HG03175 (cell line): ENCODE results near the gene SLC44A5.
"Not testable (repeated sequence)": the region's sequence is repeated elsewhere in the genome, so short reads cannot be mapped to it uniquely, and the experiment has no call there.

Source experiments
- ATAC-seq: cut with Tn5 transposase; IDR thresholded peaks from one replicate; pipeline ENCODE4 v1.9.1; 2021; ENCODE audit warnings: mild to moderate bottlenecking, moderate library complexity; ENCODE audit not compliant: unreplicated experiment

The SLC44A5 gene

DNA sequence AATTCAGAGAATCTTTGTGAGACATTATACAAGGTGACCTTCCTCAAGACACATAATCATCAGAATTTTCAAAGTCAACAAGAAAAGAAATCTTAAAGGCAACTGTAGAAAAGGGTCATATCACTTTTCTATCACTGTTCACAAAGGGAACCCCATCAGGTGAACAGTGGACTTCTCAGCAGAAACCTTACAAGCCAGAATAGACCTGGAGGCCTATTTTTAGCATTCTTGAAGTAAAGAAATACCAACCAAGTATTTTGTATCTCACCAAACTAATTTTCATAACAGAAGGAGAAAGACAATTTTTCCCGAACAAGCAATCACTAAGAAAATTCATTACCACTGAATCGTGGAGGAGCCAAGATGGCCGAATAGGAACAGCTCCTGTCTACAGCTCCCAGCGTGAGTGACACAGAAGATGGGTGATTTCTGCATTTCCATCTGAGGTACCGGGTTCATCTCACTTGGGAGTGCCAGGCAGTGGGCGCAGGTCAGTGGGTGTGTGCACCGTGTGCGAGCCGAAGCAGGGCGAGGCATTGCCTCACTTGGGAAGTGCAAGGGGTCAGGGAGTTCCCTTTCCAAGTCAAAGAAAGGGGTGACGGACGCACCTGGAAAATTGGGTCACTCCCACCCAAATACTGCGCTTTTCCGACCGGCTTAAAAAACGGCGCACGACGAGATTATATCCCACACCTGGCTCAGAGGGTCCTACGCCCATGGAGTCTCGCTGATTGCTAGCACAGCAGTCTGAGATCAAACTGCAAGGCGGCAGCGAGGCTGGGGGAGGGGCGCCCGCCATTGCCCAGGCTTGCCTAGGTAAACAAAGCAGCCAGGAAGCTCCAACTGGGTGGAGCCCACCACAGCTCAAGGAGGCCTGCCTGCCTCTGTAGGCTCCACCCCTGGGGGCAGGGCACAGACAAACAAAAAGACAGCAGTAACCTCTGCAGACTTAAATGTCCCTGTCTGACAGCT, 235.2 kb downstream of the SLC44A5 start:
- not testable (repeated sequence) for ATAC-seq

DNA sequence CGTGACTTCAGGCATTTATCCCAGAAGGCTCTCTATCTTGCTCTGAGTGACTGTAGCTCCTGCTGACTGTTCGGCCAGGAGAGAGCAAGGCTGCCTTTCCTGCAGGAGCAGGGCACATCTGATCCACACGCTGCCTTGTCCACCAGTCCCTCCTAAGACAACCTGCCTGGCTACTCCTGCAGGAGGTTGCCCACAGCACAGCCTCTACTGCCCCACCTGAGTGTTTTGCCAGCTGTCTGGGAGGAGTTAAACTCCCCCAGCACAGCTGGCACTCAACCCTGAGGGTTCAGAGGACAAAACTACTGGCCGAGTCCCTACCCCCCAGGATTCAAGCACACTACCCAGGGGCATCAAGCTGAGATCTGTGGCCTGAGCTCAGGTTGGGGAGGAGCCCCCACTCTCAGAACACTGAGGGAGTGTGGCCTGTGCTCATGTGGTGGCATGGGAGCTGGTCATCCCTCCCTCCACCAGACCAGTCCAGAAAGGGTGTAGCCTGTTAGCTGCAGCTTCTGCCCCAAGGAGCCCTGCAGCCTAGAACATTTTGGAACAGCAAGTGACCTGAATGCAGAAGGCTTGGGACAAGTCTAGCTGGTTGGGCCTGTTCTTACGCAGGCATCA, 237.3 kb downstream of the SLC44A5 start:
- ATAC-seq: no peak

DNA sequence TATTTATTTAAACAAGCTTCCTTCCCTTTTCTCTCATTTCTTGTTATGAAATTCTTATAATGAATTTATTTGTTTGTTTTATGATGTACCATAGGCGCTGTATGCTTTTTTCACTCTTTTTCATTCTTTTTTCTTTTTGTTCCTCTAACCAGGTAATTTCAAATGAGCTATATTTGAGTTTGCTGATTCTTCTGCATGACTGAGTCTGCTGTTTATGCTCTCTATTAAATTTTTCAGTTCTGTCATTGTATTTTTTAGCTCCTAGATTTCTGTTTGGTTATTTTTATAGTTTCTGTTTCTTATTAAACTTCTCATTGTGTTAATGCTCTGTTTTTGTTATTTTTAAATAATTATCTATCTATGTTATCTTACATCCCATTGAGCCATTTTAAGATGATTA, 244.3 kb downstream of the SLC44A5 start:
- no peak for ATAC-seq

DNA sequence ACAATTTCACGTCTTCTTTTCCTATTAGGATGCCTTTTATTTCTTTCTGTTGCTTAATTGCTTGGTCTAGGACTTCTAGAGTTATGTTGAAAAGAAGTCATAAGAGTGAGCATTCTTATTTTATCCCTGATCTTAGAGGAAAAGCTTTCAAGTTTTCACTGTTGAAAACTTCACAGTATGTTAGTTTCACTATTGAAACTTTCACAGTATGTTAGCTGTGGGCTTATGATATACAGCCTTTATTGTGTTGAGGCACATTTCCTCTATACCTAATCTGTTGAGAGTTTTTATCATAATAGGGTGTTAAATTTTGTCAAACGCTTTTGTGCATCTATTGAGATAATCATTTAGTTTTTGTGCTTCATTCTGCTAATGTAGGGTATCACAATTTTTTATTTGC, 249.7 kb downstream of the SLC44A5 start:
- no peak for ATAC-seq

DNA sequence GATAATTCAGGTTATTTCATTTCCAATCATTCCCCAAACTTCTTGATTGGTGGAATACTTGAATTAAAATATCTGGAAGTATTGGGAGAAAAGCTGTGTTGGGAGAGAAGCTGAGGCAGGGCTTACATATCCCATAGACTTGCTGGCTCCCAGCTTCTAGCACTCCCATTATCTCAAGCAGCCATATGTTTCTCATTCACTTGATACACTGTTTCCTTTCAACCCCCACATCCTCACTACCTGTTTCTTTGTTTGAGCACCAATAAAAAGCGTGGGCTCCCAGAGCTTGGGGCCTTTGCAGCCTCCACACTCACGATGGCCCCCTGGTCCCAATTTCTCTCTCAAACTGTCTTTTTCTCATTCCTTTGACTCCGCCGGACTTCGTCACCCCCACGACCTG, 256.6 kb downstream of the SLC44A5 start:
- not testable (repeated sequence) for ATAC-seq

DNA sequence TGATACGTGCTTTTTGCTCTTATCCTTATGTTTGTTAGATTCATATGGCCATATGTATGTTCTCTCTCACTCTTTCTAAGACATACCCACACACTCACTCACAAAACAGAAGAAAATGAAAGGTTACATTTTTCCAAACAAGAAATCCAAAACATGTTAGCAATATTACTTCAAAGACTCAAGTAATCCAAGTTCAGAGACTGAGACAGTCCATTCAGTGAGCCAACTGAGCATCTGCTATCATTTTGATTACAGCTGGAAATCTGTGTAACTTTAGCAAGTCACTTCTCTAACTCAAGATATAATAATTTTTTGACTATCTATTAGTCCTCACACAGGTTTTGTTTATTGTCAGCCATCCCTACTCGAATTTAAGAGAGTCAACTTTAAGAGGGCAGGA, 257.9 kb downstream of the SLC44A5 start:
- ATAC-seq: no peak

DNA sequence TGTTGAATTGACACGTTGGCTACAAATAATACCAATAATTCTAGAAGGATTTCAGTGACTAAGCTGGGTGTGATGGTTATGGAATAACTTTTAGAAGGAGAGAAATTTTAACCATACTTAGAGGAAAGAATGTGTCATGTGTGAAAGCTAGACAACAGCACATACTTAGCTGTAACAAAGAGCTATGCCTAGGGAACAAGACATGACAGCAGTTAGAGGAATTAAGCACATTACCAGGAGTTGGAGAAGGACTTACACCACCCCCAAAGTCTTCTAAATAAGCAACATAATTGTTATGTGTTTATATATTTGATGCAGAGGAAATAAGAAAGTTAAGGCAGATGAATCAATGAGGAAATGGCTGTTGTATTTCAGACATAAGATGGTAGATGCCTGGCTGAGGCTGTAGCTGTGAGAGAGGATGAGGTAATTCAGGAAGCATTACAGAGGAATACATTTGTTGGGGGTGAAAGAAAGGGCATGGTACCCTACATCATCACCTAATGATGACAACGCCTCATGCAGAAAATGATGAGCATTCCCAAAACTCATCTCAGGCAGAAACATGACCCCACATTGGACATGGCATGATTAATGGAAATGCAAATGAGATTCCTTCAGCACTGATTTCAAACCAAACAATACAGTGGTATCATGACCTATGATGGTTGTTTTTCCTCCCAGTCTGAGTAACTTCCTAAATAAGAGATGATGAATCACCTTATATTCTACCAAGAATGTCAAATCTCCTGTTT, 265.2 kb downstream of the SLC44A5 start:
- ATAC-seq: no peak

DNA sequence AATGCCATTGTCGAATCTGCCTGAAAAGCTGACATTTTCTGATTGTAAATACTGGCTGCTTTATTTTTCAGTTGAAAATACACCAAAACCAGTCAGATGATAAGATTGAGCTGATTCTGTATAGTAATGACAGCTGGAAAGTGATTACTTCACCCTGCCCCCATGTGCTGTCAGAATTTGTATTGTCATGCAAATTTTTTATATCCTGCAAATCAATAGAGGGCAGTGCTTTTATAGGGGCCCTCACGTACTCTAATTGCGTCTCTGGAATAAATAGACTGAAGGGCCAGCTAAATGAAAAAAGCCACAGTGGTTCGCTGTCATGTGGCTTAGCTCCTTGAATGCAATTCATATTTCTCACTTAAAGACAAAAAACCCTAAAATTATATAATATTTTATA, 268.1 kb downstream of the SLC44A5 start:
- no peak for ATAC-seq

DNA sequence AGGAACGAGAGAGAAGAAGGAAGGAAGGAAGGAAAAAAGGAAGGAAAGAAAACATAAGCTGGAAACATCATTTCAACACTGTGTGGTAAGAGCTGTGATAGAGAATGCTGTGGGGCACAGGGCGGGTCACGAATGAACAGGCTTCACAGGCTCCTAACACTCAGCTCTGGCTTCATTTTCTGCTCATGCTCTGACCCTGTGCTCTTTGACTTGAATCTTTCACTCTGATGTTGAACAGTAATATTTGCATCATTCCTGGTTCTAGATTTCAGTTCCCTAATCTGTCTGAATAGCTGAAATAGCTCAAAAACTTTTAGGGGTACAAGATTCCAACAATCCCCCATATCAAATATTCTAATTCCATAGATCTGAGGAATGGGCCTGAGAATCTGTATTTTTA, 269.4 kb downstream of the SLC44A5 start:
- ATAC-seq: peak; percentile 34

DNA sequence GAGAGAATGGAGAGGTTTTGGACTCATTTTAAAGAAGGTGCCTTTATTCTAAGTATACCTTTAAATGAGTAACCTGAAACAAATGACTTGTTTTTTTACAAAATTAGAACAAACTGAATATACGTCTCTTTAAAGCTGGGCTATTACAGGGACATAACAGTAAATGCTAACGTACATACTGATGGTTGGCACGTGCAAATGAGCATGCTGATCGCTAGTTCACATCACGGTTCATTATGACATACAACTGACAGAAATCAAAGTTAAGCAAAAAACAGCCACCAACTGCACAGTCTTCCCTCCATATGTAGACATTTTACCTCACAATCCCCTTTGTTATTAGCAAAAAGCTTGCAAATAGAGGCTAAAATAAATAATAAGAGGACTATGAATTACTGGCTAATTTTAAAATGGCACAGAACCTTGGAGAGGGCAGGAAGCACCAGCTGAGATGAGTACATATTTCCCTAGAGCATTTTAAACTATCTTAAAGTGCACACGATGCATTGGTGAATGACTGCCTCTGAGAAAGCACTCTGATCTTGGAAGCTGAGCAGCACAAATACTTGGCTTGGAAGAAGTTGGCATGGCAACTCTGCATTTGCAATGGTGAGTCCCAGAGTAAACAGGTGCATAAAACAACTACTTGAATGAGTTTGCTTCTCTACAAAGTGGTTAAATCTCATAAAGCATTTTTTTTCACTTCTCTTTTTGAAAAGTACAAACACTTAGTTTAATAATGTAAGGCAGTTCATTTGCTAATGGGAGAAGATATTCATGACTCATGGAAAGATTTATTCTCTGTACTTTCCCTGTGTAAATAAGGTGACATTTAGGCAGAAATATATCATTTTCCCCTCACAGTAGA, 272.1 kb downstream of the SLC44A5 start:
- peak; percentile 91 for ATAC-seq

DNA sequence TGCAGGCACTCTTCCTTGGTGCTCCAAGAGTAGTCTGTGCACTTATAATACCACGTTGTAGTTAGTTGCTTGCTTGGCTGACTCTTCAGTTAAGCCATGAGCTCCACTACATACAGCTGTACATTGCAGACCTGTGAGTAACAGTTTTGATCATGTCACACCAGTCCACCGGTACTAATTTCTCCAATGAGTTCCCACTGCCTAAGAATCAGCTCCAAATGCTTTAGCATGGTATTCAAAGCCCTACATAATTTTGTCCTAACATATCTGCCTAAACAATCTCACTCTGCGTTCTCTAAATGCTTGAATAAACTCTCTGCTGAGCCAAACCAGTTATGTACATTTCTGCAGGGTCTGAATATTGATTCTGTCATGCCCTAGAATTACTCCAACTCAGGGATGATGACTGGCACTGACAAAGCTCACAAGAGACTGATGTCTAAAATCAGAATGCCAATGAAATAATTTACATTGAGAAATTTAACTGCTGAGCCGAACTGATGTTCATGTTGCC, 276.0 kb downstream of the SLC44A5 start:
- ATAC-seq: no peak

DNA sequence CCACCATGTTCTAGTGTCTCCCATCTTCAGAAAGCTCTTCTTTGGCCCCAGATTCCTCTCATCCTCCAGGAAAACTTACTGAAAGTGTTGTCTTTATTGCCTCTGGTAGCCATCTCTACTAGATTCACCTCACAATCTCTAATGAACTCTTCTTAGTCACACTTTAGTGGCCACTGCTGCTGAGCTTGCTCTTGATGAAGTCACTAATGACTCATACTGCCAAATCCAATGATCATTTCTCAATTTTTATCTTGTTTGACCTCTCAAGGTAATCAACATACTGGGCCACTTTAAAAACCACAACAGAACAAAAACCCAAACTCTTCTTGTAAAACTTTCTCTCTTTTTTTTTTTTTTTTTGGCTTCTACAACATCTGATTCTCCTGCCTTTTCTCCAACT, 280.3 kb downstream of the SLC44A5 start:
- ATAC-seq: no peak

DNA sequence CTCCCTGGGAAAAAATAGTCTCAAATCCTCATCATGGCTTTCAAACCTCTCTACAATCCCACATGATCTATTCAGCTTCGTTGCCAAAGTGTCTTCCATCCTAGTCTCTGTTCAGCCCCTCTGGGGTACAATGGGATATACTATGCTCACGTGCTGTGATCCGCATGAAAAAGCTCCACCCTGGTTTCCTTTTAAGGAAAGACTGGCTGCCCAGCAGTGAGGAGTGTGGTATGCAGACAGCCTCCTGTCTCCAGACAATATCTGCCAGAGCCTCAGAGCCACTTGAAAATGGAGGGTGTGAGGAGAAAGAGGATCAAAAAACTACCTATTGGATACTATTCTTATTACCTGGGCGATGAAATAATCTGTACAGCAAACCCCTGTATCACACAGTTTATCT, 282.2 kb downstream of the SLC44A5 start:
- no peak for ATAC-seq

DNA sequence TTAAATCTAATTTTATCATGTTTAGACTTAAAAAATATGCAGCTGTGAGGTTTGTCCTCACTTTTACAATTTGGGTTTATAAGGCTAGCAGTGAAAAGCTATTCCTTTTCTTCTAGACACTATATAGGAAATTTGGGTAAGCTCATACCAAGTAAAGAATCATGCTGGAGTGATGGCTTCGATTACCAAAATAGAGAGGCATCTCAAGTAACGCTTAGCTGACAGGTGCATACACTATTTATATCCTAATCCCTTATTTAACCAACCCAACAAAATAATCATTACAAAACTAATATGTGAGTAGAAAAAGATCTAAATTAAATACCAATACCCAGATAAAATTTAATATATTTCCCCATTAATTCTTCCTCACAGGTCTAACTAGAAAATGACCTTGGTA, 283.5 kb downstream of the SLC44A5 start:
- ATAC-seq: no peak

DNA sequence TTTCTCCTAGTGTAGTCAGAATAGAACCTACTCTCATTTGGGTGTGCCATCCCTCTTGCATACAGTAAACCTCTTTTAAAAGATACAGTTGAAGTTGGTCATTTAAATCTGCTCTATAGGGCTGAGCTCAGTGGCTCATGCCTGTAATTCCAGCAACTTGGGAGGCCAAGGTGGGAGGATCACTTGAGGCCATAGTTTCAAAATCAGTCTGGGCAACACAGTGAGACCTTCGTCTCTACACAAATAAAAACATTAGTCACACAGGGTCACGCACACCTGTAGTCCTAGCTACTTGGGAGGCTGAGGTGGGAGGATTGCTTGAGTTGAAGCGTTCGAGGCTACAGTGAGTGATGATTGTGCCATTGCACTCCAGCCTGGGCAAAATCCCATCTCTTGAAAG, 292.9 kb downstream of the SLC44A5 start:
- no peak for ATAC-seq

DNA sequence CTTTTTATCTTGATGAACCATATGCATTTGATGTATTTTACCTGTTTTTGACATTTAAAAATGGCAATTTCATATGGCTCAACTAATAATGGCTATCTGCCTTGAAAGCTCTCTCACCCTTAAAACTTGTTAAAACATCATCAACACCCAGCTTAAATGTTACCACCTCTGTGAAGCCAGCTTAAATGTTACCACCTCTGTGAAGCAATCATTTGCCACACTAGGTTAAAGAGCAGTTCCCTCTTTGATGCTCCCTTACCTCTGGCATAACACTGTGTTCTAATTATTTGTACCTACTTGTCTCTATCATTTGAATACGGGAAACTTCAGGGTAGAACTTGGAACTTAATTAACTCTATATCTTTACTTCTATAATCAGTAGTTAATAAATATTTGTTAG, 294.7 kb downstream of the SLC44A5 start:
- ATAC-seq: no peak

DNA sequence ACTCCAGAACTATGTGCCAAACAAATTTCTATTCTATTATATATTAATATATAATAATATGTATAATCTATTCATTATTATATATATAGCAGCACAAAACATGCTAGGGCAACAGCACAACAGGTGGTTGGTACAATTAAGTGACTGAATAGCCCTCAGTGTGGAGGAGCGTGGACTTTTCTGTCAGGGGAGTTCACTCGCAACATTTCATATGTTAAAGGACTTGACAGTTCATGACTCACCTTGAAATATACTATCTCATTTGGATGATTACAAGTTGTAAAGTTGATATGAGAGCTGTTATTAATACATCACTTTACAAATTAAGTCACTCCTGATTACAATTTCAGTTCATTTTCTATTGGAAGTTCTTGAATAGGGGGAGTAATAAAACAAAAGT, 298.3 kb downstream of the SLC44A5 start:
- no peak for ATAC-seq

DNA sequence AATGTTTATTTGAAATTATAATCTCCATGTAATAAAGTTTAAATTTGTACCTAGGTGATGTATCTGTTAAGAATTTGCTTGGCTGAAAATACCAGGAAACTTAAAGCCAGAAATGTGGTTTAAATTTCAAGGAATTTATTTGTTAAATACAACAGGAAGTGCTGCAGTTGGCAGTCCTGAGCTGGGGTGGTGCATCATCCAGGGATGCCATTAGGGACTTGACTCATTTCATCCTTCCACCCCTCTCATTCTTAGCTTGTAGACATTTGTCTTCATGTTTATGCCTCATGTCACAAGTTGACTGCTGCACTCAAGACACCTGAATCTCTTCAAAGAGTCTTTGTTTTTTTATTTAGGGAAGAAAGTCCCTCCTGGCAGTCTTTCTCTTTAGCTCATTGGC, 300.8 kb downstream of the SLC44A5 start:
- ATAC-seq: no peak

DNA sequence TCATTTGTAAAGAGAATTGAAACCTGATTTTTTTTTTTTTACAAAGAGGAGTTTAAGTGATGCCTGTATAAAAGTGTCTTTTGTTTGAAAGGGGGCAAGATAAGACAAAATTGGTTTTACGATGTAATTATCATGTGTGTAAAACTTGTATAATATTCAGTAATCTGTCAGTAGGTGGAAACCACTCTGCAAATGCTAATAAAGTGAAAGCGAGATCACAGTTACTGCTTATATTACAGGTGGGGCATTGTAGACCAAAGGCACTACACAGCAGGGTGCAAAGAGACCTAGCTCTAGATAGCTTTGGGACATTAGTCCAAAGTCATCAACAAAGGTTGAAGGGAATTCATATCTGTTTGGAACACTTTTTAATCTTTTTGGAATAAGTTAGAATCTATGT, 302.5 kb downstream of the SLC44A5 start:
- no peak for ATAC-seq

DNA sequence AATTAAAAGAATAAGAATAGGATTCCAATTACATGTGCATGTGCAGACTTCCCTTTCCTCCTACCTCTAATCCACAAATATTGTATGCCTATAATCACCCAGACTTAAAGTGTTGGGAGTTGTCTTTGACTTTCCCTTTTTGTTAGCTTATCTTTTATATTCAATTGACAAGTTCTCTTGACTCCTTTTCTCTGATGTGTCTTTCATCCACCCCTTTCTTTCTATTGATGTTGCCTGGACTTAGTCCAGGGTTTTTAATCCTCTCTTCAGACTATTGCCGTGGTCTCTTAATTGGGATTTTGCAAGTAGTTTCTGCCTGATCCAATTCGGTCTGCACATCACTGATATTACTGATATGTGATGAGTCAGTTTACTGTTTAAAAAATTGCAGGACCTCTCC, 305.9 kb downstream of the SLC44A5 start:
- ATAC-seq: no peak
